ENCODE measurements around the gene IGLL5. TPM values are rescaled to one million over a fixed set of nuclear protein-coding genes. Genes with fewer than 3 reads are reported as not detected.
"Not testable (repeated sequence)": the region's sequence is repeated elsewhere in the genome, so short reads cannot be mapped to it uniquely, and the experiment has no call there.

Gene IGLL5
- total RNA-seq, 1 donor from 2014 or later, result not detected

DNA sequence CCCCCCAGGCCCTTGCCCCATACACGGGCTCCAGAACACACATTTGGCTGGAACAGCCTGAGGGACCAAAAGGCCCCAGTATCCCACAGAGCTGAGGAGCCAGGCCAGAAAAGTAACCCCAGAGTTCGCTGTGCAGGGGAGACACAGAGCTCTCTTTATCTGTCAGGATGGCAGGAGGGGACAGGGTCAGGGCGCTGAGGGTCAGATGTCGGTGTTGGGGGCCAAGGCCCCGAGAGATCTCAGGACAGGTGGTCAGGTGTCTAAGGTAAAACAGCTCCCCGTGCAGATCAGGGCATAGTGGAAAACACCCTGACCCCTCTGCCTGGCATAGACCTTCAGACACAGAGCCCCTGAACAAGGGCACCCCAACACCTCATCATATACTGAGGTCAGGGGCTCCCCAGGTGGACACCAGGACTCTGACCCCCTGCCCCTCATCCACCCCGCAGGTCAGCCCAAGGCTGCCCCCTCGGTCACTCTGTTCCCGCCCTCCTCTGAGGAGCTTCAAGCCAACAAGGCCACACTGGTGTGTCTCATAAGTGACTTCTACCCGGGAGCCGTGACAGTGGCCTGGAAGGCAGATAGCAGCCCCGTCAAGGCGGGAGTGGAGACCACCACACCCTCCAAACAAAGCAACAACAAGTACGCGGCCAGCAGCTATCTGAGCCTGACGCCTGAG, 13.1 kb downstream of the IGLL5 start:
- not testable (repeated sequence) for DNase-seq (ENCODE audit: low read depth, low spot score)

DNA sequence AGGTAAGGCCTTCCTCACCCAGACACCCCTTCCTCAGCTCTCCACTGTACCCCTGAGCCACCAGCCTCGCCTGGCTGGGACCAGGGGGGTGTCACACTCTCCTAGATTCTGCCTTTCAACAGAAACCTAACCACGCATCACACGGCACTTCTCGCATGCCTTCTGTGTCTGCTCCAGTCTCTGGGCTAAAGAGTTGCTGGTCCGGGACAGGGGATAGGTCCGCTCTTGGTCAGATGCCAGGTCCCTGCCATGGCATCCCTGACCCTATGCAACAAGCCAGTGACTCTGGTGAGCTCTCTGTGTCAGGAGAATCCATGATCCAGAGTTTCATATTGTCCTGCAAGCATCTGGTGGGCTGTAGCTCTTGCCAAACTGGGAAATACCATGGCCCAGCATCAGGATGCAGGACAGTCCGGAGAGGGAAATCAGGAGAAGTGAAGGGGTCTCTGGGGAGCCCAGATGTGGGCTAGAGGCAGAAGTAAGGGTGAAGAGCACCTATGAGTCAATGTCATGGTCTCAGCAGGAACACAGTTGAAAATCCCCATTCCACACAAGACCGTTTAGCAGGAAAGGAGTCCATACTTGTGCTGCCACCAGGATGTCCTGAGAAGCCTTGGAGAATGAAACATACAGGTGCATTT, 14.1 kb downstream of the IGLL5 start:
- DNase-seq (ENCODE audit: low read depth, low spot score), result no peak

DNA sequence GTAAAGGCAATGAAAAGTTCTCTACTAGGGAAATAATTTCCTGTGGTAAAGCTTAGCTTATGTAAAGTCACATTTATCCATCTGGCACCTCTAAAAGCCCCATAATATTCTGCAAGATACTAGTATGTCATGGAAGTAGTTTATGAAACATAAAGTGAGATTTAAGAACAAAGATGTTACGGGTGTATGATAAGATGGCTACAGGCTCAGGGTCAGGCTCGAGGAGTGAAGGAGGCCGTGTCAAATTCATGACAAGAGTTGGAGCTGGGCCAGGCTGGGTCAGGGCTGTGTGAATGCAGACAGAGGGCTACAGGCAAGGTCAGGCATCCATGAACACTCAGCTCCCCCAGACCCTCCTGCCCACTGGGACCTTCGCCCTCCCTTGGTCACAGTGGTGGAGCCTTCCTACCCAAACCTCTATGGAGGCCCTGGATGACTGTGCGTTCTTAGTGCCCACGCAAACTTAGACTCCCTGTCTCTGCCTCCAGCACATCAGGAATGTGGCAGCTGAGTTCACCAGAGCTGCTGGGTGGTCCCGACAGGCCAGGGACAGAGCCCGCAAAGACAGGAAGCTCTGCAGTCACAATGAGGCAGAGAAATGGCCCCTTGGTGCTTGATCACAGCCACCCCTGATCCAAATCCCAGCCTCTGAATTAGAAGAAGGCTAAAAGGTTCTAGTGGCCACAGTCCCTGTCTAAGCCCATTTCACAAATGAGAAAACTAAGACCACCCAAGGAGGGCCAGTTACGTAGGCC, 14.8 kb downstream of the IGLL5 start:
- DNase-seq (ENCODE audit: low read depth, low spot score), result no peak

DNA sequence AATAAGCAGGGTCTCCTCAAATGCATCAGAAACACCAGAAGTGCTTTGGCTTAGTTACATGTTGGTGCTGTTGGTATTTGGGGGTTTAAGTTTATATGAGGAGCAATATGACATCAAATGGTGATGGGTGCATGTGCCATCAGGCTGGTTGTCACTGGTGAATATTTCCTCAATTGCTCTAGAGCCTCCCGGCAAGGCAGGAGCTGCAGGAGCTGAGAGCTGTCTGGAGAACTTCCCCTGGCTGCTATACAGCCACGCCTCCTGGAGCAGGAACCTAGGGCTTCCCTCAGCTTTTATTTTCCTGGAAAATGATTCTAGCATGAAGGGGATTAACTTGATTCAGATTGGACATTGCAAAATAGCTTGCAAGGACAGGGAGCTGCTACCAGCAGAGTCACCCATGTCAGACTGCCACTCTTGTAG, 15.8 kb downstream of the IGLL5 start:
- DNase-seq (ENCODE audit: low read depth, low spot score), result no peak

DNA sequence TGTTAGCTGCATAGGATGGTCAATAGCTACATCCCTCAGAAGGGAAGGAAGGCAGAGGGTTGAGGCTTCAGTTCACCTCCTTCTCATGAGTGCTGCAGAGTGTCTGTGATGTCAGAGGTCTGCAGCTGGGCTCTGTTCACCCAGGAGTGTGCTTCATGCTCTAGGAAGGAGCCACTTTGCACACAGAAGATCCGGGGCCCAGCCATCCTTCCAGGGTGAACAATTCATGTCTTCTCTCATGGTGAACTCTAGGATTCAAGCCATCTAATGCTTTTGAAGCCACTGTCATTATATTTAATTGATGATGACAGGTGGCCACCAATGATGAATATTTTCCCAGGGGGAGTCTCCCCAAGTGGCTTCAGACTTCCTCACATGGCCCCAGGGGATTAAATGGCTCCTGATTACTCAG, 16.2 kb downstream of the IGLL5 start:
- not testable (repeated sequence) for DNase-seq (ENCODE audit: low read depth, low spot score)

DNA sequence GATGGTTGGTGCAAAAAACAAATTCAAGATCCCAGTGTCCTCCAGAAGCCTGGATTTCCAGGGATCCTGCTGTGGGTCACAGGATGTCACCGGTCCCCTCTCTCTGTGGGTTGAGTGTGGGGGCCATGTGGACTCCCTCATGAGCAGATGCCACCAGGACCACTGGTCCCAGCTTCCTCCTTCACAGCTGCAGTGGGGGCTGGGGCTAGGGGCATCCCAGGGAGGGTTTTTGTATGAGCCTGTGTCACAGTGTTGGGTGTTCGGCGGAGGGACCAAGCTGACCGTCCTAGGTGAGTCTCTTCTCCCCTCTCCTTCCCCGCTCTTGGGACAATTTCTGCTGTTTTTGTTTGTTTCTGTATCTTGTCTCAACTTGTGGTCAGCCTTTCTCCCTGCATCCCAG, 17.1 kb downstream of the IGLL5 start:
- DNase-seq (ENCODE audit: low read depth, low spot score), result not testable (repeated sequence)

DNA sequence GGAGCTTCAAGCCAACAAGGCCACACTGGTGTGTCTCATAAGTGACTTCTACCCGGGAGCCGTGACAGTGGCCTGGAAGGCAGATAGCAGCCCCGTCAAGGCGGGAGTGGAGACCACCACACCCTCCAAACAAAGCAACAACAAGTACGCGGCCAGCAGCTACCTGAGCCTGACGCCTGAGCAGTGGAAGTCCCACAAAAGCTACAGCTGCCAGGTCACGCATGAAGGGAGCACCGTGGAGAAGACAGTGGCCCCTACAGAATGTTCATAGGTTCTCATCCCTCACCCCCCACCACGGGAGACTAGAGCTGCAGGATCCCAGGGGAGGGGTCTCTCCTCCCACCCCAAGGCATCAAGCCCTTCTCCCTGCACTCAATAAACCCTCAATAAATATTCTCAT, 18.8 kb downstream of the IGLL5 start:
- DNase-seq (ENCODE audit: low read depth, low spot score), result not testable (repeated sequence)

DNA sequence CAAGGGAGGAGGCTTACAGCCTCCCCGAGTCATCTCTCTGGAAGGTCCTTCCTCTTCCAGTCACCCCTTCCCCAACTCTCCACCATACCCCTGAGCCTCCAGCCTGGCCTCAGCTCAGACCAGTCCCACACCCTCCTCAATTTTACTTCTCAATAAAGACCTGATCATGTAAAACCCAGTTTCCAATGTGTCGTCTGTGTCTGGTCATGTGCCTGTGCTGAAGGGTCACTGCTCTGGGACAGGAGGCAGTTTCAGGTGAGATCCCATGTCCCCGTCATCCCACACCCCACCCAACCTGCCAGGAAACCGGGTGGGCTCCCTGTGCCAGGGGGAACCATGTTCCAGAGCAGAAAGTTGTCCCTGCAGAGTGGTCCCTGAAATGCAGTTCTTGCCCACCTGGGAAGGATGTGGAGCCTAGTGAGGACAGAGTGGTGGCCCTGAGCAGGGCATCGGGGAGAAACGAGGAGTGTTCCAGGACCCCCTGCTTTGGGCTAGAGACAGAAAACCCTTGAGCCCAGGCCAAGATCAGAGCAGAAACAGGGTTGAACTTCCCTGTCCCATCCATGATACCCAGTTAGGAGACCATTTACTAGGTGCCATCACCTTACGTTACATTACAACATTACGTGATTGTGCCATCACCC, 19.4 kb downstream of the IGLL5 start:
- no peak for DNase-seq (ENCODE audit: low read depth, low spot score)

DNA sequence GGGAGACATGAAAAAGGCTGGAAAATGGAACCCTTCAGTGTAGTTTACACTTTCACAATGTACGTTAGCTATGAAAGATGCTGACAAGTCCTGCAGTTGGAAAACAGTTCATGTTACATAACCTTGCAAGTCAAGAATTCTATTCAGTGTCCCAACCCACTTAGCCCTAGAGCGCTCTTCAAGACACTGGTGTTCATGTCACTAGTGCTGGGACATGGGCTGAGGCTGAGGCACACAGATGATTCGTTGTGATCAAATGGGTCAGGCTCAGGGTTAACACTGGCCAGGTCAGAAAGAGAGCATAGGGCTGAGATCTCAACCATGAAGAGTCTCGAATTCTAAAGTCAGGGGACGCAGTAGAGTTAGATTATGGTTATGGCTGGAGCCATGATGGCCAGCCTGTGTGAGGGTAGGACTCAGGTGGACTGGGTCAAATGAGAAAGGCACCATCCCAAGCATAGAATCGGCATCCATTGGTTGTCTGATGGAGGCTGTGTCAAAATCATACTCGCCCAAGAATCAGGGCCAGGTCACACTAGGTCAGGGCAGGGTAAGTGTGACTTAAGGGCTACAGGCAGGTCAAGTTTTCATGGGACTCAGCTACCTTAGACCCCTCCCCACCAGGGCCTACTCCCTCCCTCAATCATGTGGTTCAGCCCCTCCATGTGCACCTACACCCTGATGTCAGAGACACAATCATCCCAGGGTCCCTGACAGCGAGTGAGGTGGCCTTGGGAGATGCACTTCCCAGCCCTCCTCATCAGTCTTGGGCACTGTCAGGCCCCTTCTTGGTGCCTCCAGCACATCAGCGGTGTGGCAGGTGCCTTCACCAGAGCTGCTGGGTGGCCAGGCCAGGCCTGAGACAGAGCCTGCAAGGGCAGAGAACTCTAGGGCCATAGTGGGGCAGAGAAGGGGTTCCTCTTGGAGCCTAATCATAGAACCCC, 20.2 kb downstream of the IGLL5 start:
- no peak for DNase-seq (ENCODE audit: low read depth, low spot score)

DNA sequence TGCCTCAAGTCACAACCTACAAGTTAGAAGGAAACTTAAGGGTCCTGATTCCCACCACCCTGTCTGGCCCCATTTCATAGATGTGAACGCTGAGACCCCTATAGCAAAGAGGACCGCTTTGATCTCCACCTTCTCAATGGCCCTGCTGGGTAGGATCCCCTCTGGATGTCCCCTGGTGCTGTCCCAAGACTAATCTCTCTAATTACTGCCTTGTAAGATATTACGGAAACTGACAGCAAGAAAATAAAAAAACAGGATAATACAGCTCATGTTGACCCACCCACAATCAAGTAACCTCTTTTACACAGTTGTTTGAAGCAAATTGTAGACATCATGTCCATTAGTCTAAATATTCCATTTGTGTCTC, 20.9 kb downstream of the IGLL5 start:
- DNase-seq (ENCODE audit: low read depth, low spot score), result no peak

DNA sequence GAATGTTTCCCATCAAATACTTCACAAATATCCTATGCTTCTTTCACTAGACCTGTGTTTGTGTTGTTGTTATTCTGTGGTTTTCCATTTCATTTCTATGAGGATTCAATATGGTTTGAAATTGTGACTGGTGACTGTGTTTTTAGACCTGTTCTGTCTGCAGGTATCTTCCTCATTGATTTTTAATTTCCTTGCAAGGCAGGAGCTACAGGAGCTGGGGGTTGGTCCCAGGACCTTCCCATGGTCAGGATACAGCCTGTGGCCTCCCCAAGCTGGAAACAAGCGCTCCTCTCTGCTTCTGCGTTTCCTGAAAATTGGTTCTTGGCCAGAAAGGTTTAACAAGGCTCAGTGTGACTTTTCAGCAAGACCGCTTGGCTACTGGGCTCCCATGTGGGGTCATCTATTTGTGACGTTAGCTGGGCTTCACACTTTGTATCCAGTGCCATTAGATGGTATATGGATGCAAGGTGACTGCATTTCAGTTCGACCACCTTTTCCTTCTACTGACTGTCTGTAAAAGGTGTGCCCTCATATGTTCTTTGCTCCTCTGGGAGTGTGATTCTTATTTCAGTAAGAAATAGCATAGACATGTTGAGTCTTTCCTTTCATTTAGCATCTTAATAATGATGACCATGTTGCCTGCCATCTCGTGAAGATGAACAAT, 21.5 kb downstream of the IGLL5 start:
- DNase-seq (ENCODE audit: low read depth, low spot score), result no peak

DNA sequence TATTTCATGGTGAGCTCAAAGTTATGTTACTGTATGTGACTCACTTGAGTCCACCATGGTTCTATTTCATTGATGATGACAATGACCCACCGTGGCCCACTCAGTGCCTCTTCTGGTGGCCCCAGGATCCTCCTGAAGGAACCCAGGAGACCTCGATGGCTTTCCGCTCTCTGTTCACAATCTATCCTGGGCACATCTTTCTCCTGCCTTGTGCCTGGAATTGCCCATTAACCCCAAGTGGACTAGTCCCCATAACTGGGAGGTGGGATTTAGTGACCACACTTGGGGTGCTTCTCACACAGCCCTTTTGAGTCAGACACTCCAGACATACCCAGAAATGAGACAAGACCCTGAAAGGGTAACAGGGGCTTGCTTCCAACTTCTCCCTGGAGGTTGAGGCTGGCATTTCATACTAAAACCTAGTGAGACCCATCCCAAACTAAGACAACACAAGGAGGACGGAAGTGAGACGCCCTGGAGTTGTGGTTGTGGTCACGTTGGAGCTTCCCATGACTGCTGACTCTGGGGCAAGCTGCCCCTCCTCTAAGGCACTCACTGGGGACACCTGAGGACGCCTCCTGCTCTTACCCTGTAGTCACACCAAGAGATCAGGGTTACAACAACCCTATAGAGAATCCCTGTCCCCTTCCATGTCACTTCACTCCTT, 22.1 kb downstream of the IGLL5 start:
- DNase-seq (ENCODE audit: low read depth, low spot score), result no peak

DNA sequence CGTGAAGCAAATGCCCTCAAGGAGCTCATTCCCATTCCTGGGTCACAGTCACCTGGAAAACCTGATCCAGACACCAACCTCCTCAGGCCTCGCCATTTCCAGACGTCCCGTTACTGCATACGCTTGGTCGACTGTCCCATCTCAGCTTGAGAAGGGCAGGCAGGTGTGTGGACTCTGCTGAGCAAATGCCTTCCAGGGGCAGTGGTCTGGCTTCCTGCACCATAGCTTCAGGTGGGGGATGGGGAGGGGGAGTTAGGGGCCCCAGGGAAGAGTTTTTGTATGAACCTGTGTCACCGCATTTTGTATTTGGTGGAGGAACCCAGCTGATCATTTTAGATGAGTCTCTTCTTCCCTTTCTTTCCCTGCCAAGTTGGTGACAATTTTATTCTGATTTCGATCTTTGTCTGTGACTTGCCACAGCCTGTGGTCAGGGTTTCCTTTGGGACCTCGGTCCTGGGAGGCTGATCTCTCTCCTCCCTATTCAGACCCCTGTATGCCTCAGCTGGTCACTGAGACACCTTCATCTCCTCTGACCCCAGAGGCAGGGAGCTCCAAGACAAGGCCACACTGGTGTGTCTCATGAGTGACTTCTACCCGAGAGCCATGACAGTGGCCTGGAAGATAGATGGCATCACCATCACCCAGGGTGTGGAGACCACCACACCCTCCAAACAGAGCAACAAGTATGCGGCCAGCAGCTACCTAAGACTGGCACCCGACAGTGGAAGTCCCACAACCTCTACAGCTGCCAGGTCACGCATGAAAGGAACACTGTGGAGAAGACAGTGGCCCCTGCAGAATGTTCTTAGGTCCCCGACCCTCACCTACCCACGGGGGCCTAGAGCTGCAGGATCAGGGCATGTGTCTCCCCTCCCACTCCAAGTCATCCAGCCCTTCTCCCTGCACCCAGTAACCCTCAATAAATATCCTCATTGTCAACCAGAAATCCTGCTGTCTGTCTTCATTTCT, 22.9 kb downstream of the IGLL5 start:
- no peak for DNase-seq (ENCODE audit: low read depth, low spot score)

DNA sequence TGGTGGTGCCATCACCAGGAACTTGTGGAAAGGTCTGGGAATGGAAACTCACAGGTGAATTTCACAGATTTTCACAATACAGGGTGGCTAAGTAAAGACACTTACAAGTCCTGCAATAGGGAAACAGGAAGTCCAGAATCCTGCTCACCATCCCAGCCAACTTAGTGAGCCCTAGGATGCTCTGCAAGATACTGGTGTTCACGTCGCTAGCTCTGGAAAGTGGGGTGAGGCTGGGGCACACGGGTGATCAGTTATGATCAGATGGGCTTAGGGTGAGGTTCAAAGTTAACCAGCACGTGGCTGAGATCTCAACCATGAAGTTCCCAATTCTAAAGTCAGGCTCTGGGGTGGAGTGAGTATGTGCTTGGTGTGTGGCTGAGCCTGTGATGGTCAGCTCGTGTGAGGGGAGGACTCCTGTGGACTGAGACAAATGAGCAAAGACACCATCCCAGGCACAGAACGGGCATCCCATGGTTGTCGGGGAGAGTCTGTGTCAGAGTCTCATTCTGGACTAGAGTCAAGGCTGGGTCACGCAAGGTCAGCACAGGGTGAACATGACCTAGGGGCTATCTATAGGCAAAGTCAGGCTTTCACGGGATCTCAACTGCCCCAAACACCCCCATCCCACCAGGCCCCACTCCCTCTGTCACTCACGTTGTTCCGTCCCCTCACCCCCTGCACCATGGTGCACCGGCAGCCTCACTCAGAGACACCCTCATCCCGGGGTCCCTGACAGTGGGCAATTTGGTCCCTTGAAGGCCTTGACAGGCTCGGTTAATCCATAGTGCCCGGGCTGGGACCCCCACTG, 23.9 kb downstream of the IGLL5 start:
- no peak for DNase-seq (ENCODE audit: low read depth, low spot score)

DNA sequence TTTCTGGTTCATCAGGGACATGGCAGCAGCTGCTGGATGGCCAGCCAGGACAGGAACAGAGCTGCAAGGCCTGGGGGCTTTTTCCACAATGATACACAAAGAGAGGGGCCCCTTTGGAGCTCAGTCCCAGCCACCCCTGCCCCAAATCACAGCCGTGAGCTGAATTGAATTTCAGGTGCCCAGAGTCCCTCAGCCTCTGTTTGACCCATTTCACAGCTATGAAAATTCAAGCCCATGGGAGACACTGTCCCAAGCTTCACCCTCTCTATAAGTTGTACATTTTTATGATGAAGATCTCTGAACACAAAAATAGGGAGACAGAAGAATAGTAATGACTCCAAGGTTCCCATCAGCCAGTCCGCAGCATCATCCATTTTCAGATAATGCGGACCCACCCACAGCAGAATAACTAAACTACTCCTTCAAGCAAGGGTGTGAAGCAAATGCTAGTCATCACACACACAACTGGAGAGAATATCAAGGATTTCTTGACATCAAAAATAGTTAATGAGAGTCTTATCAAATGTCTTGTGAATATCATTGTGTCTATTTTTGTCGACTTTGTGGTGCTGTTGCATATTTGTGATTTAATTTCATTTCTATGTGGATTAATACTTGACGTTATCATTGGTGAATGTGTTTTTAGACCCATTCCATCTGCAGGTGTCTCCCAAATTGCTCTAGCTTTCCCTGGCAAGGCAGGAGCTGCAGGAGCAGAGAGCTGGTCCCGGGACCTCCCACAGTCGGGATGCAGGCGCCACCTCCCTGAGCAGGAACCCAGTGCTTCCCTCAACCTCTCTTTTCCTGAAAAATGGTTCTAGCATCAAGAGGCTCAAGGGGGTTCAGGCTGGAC, 24.7 kb downstream of the IGLL5 start:
- DNase-seq (ENCODE audit: low read depth, low spot score), result no peak

DNA sequence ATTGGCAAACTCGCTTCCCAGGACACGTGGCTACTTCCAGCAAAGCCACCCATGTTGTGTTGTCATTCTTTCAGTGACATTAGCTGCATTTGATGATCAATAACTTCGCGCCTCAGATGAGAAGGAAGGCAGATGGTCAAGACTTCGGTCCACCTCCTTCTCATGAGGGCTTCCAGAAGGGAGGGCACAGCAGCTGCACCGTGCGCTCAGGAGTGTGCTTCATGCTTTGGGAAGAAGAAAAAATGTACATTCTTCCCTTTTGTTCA, 25.3 kb downstream of the IGLL5 start:
- DNase-seq (ENCODE audit: low read depth, low spot score), result no peak

DNA sequence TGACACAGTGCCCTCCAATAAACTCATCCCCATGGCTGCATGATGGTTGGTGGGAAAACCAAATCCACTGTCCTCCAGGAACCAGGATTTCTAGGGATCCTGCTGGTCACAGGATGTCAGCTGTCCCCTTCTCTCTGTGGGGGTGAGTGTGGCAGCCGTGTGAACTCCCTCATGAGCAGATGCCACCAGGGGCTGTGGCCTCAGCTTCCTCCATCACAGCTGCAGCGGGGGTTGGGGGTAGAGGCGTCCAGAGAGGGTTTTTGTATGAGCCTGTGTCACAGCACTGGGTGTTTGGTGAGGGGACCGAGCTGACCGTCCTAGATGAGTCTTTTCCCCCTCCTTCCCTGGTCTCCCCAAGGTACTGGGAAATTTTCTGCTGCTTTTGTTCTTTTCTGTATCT, 26.4 kb downstream of the IGLL5 start:
- DNase-seq (ENCODE audit: low read depth, low spot score), result no peak

Data from pulmonary artery endothelial cell (primary cell).